MM.1S (cell line): Measurements from ENCODE around the gene GOLGA6L22.
"Not testable (repeated sequence)": the region's sequence is repeated elsewhere in the genome, so short reads cannot be mapped to it uniquely, and the experiment has no call there.

Source experiments
- EZH2phosphoT487 ChIP-seq: fragments of 300-600 bp; sonication (generic); IDR thresholded peaks from 2 replicates; pipeline ENCODE4 v1.6.1; 2018; ENCODE audit warnings: antibody characterized with exemption, low read length
- TF ChIP-seq, protein P1 (sequence below): fragments of 300-600 bp; sonication (generic); IDR thresholded peaks from 2 replicates; pipeline ENCODE4 v1.5.1; 2016; ENCODE audit warnings: antibody characterized with exemption, low read length, mixed read lengths

DNA sequence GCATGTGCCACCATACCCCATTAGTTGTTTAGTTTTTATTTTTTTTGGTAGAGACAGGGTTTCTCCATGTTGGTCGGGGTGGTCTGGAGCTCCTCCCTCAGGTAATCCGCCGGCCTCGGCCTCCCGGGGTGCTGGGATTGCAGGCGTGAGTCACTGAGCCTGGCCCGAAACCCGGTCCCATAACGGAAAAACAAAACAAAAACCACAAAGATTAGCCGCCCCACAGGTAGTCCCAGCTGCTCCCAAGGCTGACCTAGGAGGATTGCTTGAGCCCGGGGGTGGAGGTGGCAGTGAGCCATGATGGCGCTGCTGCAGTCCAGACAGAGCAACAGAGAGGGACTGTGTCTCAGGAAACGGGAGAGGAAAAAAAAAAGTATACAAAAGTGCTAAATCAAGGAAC lies 38.4 kb upstream of the GOLGA6L22 start:
- TF ChIP-seq, protein P1, sequence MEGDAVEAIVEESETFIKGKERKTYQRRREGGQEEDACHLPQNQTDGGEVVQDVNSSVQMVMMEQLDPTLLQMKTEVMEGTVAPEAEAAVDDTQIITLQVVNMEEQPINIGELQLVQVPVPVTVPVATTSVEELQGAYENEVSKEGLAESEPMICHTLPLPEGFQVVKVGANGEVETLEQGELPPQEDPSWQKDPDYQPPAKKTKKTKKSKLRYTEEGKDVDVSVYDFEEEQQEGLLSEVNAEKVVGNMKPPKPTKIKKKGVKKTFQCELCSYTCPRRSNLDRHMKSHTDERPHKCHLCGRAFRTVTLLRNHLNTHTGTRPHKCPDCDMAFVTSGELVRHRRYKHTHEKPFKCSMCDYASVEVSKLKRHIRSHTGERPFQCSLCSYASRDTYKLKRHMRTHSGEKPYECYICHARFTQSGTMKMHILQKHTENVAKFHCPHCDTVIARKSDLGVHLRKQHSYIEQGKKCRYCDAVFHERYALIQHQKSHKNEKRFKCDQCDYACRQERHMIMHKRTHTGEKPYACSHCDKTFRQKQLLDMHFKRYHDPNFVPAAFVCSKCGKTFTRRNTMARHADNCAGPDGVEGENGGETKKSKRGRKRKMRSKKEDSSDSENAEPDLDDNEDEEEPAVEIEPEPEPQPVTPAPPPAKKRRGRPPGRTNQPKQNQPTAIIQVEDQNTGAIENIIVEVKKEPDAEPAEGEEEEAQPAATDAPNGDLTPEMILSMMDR = not testable (repeated sequence)
- not testable (repeated sequence) for TF ChIP-seq EZH2phosphoT487
